Measurements from ENCODE around the gene SUMO3. TPM values are rescaled to one million over a fixed set of nuclear protein-coding genes. Genes with fewer than 3 reads are reported as not detected.
A peak's percentile ranks its signal among the peaks of the same experiment; 100 is the strongest.

SUMO3 gene
- polyA plus RNA-seq, 1 donor (not counting 4 experiments of a cell fraction or from before 2014, with no cell fraction given) = 115 TPM

- H3K79me2 ChIP-seq (ENCODE audit: control insufficient read depth, insufficient read depth, low read length) = no peaks in the 10 kb centered on the region
- no peaks in the 10 kb centered on the region for H3K36me3 ChIP-seq (ENCODE audit: control insufficient read depth in 2 of 2, extremely low read depth in 1 of 2, insufficient read depth in 2 of 2, low read length in 2 of 2)
- peaks cover 31% of the 10 kb centered on the region for H3K4me1 ChIP-seq (ENCODE audit: control insufficient read depth, extremely low read depth, insufficient read depth, low read length)
- no peaks in the 10 kb centered on the region for H3K9me1 ChIP-seq (ENCODE audit: control insufficient read depth, extremely low read depth, insufficient read depth, low read length)
- H3K9ac ChIP-seq (ENCODE audit: control insufficient read depth, extremely low read depth, insufficient read depth, low read length) = peak overlapping the region; percentile 24
- H2AFZ ChIP-seq (ENCODE audit: control insufficient read depth, low read length) = peak overlapping the region; percentile 45
- no peak for DNase-seq (ENCODE audit: low read depth, low spot score)
- H3K4me2 ChIP-seq (ENCODE audit: control insufficient read depth, extremely low read depth, insufficient read depth, low read depth, low read length) = peak overlapping the region; percentile 68
- H3K4me3 ChIP-seq (ENCODE audit: control insufficient read depth in 2 of 3, extremely low read depth in 1 of 3, insufficient read depth in 2 of 3, low read depth in 1 of 3, low read length in 3 of 3) = peak overlapping the region in 1 of 3 experiments; percentile 43
- no peaks in the 10 kb centered on the region for H3K9me3 ChIP-seq (ENCODE audit: control insufficient read depth, low read depth, low read length)
- no peak for TF ChIP-seq EZH2 (IDR thresholded peaks at IDR 0.05; ENCODE audit: low read length)
- TF ChIP-seq, protein P1, sequence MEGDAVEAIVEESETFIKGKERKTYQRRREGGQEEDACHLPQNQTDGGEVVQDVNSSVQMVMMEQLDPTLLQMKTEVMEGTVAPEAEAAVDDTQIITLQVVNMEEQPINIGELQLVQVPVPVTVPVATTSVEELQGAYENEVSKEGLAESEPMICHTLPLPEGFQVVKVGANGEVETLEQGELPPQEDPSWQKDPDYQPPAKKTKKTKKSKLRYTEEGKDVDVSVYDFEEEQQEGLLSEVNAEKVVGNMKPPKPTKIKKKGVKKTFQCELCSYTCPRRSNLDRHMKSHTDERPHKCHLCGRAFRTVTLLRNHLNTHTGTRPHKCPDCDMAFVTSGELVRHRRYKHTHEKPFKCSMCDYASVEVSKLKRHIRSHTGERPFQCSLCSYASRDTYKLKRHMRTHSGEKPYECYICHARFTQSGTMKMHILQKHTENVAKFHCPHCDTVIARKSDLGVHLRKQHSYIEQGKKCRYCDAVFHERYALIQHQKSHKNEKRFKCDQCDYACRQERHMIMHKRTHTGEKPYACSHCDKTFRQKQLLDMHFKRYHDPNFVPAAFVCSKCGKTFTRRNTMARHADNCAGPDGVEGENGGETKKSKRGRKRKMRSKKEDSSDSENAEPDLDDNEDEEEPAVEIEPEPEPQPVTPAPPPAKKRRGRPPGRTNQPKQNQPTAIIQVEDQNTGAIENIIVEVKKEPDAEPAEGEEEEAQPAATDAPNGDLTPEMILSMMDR (optimal IDR thresholded peaks at IDR 0.05 in 1 of 3, IDR thresholded peaks at IDR 0.05 in 1 of 3, conservative IDR thresholded peaks at IDR 0.05 in 1 of 3; ENCODE audit: extremely low read depth in 1 of 3, insufficient read depth in 2 of 3, low read length in 3 of 3) = no peak
- peaks cover 5% of the 10 kb centered on the region for H3K27me3 ChIP-seq (ENCODE audit: control insufficient read depth, extremely low read depth, insufficient read depth, low read length)
- no peak for FAIRE-seq
- H4K20me1 ChIP-seq (ENCODE audit: control insufficient read depth, extremely low read depth, insufficient read depth, low read length) = no peaks in the 10 kb centered on the region
- dilution Hi-C loops (cut with MboI; ENCODE audit: extremely low pct_ligation_motif_present, low sequenced_read_pairs) = no loop called here
- H3K27ac ChIP-seq (ENCODE audit: control insufficient read depth, insufficient read depth, low read length) = no peak overlapping the region
Observed at GRCh38 chr21:44761747-44762208, 56.1 kb downstream of the SUMO3 start.

DNA sequence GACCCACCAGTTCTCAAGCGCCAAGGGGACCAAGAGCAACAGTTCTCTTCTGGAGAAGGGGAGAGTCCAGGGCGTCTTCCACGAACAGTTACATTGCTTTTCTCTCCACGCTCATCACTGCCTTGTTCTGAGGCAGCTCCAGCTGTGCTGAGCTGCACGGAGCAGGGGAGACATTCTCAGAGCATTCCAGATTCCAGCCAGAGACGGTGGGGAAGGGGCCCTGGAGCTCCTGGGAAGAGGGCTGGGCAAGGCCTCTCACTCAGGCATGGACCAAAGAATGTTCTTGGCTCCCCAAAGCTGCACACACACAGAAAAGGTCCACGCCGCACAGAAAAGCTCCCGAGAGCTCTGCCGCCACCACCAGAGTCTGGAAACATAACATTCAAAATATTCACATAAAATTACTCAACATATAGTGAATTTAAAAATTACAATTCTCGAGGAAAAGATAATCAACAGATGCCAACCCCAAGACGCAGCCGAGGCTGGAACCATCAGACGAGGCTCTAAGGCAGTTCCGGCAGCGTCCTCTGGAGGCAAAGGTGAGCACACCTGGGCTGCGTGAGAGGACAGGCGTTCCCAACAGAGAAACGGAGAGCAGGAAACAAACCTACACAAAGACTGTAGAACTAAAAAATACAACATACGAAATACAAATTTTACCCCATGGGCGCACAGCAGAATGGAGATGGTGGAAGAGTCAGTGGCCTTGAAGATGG, 56.7 kb downstream of the SUMO3 start:
- no peak for DNase-seq (ENCODE audit: low read depth, low spot score)
- peak overlapping the region; percentile 68 for H3K4me2 ChIP-seq (ENCODE audit: control insufficient read depth, extremely low read depth, insufficient read depth, low read depth, low read length)

More for the DNA sequence above, 56.7 kb downstream of the SUMO3 start:
- Histone ChIP-seq H3K4me3 (ENCODE audit: control insufficient read depth in 2 of 3, extremely low read depth in 1 of 3, insufficient read depth in 2 of 3, low read depth in 1 of 3, low read length in 3 of 3) (peak overlapping the region in 1 of 3 experiments; percentile 43), H3K27me3 (ENCODE audit: control insufficient read depth, extremely low read depth, insufficient read depth, low read length) (peaks cover 5% of the 10 kb centered on the region), H3K9me1 (ENCODE audit: control insufficient read depth, extremely low read depth, insufficient read depth, low read length) (no peaks in the 10 kb centered on the region), H3K9ac (ENCODE audit: control insufficient read depth, extremely low read depth, insufficient read depth, low read length) (peak overlapping the region; percentile 24), H3K4me1 (ENCODE audit: control insufficient read depth, extremely low read depth, insufficient read depth, low read length) (peaks cover 25% of the 10 kb centered on the region), H3K79me2 (ENCODE audit: control insufficient read depth, insufficient read depth, low read length) (no peaks in the 10 kb centered on the region), H3K9me3 (ENCODE audit: control insufficient read depth, low read depth, low read length) (no peaks in the 10 kb centered on the region), H4K20me1 (ENCODE audit: control insufficient read depth, extremely low read depth, insufficient read depth, low read length) (no peaks in the 10 kb centered on the region), H3K27ac (ENCODE audit: control insufficient read depth, insufficient read depth, low read length) (no peak overlapping the region), H2AFZ (ENCODE audit: control insufficient read depth, low read length) (peak overlapping the region; percentile 45), H3K36me3 (ENCODE audit: control insufficient read depth in 2 of 2, extremely low read depth in 1 of 2, insufficient read depth in 2 of 2, low read length in 2 of 2) (no peaks in the 10 kb centered on the region)
- peak; percentile 76 for FAIRE-seq
- no peak for TF ChIP-seq EZH2 (IDR thresholded peaks at IDR 0.05; ENCODE audit: low read length)
- TF ChIP-seq, protein P1 (optimal IDR thresholded peaks at IDR 0.05 in 1 of 3, IDR thresholded peaks at IDR 0.05 in 1 of 3, conservative IDR thresholded peaks at IDR 0.05 in 1 of 3; ENCODE audit: extremely low read depth in 1 of 3, insufficient read depth in 2 of 3, low read length in 3 of 3) = peak in 2 of 3 experiments; percentile 85 to 93
- dilution Hi-C loops (cut with MboI; ENCODE audit: extremely low pct_ligation_motif_present, low sequenced_read_pairs) = no loop called here
